PC-9 (cell line): ENCODE results near the gene SCARF2. TPM values are rescaled to one million over a fixed set of nuclear protein-coding genes. Genes with fewer than 3 reads are reported as not detected.
"Not testable (repeated sequence)": the region's sequence is repeated elsewhere in the genome, so short reads cannot be mapped to it uniquely, and the experiment has no call there.

Experiments used
- BruUV-seq: library from RNA; stranded (reverse); fragments of 400-500 nt; replicated peaks from 2 replicates; lab custom pipeline; 2021; lab: Mats Ljungman, UMichigan
- CTCF ChIA-PET: fragments of 300-600 bp; sonication (Branson Sonifier 250); formaldehyde crosslinking; loops from one replicate; lab custom pipeline; 2022; ENCODE audit warnings: antibody characterized with exemption; lab: Charles Lee
- POLR2A ChIA-PET: fragments of 300-600 bp; sonication (Branson Sonifier 250); formaldehyde crosslinking; loops from one replicate; lab custom pipeline; 2022; ENCODE audit warnings: antibody characterized with exemption; ENCODE audit not compliant: unreplicated experiment; lab: Charles Lee
- DNase-seq, 2 experiments: peaks; one replicate each; pipeline versions ENCODE4 v3.0.0 to v3.0.0-alpha.2; 2015 to 2022; ENCODE audit warnings: mixed read lengths in 1 of 2
- H2AFZ ChIP-seq: fragments of 200-600 bp; sonication (generic); 2 replicates; pipeline ENCODE4 v1.8.1; 2017; ENCODE audit warnings: antibody characterized with exemption
- H3F3A ChIP-seq: fragments of 200-600 bp; sonication (generic); 2 replicates; pipeline ENCODE4 v1.8.1; 2017; ENCODE audit warnings: antibody characterized with exemption, mild to moderate bottlenecking, low read depth; ENCODE audit not compliant: insufficient read depth
- H3K27ac ChIP-seq: fragments of 200-600 bp; sonication (generic); 2 replicates; pipeline ENCODE4 v1.6.1; 2016; ENCODE audit warnings: mixed run types
- H3K27me3 ChIP-seq: fragments of 200-600 bp; sonication (generic); 2 replicates; pipeline ENCODE4 v1.6.1; 2016; ENCODE audit warnings: low read depth, mixed run types; ENCODE audit not compliant: insufficient read depth
- H3K36me3 ChIP-seq: fragments of 200-600 bp; sonication (generic); 2 replicates; pipeline ENCODE4 v1.6.1; 2016; ENCODE audit warnings: low read depth, mixed run types
- H3K4me1 ChIP-seq: fragments of 200-600 bp; sonication (generic); replicated peaks from 2 replicates; pipeline ENCODE4 v1.6.1; 2016; ENCODE audit warnings: mixed run types; ENCODE audit not compliant: insufficient read depth
- H3K4me2 ChIP-seq: fragments of 200-600 bp; sonication (generic); 2 replicates; pipeline ENCODE4 v1.6.1; 2017; ENCODE audit warnings: mixed run types
- H3K4me3 ChIP-seq: fragments of 200-600 bp; sonication (generic); 2 replicates; pipeline ENCODE4 v1.6.1; 2016; ENCODE audit warnings: mixed run types
- H3K79me2 ChIP-seq: fragments of 200-600 bp; sonication (generic); 2 replicates; pipeline ENCODE4 v1.6.1; 2017; ENCODE audit warnings: low read depth, mixed run types
- H3K9me2 ChIP-seq: fragments of 200-600 bp; sonication (generic); 2 replicates; pipeline ENCODE4 v1.8.1; 2017; ENCODE audit warnings: mild to moderate bottlenecking; ENCODE audit not compliant: insufficient read depth
- H3K9me3 ChIP-seq: fragments of 200-600 bp; sonication (generic); 2 replicates; pipeline ENCODE4 v1.8.1; 2016; ENCODE audit warnings: low read depth; ENCODE audit not compliant: insufficient read depth
- H4K20me1 ChIP-seq: fragments of 200-600 bp; sonication (generic); 2 replicates; pipeline ENCODE4 v1.8.1; 2017; ENCODE audit not compliant: insufficient read depth
- EZH2 ChIP-seq: fragments of 200-600 bp; sonication (generic); IDR thresholded peaks from 2 replicates; pipeline ENCODE4 v1.8.0; 2017; ENCODE audit warnings: antibody characterized with exemption, low read depth
- intact Hi-C: fragments of 100-400 bp; cut with micrococcal nuclease; formaldehyde crosslinking; loops from one replicate; pipeline ENCODE4 v1.10.0; 2022; ENCODE audit not compliant: unreplicated experiment
- total RNA-seq: library from RNA; stranded (reverse); gene quantifications from 2 replicates; pipeline ENCODE4 v1.2.3, GENCODE V29; 2021
- TF ChIP-seq, protein P1 (sequence below): fragments of 200-600 bp; sonication (generic); conservative IDR thresholded peaks from 2 replicates; pipeline ENCODE4 v1.6.1; 2017; ENCODE audit warnings: mixed run types, antibody characterized with exemption, mild to moderate bottlenecking, moderate library complexity

Gene SCARF2
- total RNA-seq, 1 experiment from 2014 or later, result 0.52 TPM

DNA sequence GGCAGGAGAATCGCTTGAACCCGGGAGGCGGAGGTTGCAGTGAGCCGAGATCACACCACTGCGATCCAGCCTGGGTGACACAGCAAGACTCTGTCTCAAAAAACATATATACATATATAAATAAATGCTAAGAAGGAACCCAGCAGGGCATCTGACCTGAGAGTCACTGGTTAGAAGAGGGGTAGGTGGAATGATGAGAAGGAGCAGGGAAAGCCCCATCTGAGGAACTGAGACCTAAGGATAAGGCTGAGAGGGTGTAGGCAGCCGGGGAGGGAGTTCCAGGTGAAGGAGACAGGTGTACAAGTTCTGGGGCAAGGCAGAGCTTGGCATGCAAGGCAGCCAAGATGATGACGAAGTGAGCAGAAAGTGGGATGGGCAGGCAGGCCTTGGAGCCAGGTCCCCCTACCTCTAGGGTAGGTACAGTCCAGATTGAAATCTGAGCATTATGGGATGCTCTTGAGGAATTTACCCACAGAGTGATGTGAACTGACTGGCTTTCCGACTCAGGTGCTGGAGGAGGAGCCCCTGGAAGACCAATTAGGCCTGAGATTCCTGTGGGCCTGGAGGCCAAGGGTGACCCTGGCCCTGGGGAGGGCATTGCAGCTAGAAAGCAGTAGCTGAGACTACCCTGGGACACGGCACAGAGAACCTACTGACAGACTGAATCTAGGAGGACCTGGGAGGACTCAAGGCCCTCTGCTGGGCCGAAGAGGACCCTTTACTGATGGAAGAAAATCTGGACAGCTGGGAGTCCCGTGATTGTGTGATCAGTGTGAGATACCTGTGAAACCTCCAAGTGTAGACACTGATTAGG is 35.2 kb upstream of the SCARF2 start:
- Histone ChIP-seq H3K4me1 (no peaks in the 10 kb centered on the region), H3K27me3 (no peaks in the 10 kb centered on the region), H3K36me3 (no peaks in the 10 kb centered on the region), H3K27ac (no peak overlapping the region), H3K4me3 (no peak overlapping the region), H3K79me2 (no peaks in the 10 kb centered on the region), H3K9me2 (no peaks in the 10 kb centered on the region), H3K4me2 (no peak overlapping the region), H4K20me1 (no peaks in the 10 kb centered on the region), H3F3A (no peaks in the 10 kb centered on the region), H3K9me3 (no peaks in the 10 kb centered on the region), H2AFZ (no peak overlapping the region)
- CTCF ChIA-PET, result no interaction called here
- no TSS peak for BruUV-seq
- DNase-seq, result no peak
- POLR2A ChIA-PET, result no interaction called here
- intact Hi-C loops, result no loop called here
- TF ChIP-seq EZH2, result no peak
- TF ChIP-seq, protein P1, sequence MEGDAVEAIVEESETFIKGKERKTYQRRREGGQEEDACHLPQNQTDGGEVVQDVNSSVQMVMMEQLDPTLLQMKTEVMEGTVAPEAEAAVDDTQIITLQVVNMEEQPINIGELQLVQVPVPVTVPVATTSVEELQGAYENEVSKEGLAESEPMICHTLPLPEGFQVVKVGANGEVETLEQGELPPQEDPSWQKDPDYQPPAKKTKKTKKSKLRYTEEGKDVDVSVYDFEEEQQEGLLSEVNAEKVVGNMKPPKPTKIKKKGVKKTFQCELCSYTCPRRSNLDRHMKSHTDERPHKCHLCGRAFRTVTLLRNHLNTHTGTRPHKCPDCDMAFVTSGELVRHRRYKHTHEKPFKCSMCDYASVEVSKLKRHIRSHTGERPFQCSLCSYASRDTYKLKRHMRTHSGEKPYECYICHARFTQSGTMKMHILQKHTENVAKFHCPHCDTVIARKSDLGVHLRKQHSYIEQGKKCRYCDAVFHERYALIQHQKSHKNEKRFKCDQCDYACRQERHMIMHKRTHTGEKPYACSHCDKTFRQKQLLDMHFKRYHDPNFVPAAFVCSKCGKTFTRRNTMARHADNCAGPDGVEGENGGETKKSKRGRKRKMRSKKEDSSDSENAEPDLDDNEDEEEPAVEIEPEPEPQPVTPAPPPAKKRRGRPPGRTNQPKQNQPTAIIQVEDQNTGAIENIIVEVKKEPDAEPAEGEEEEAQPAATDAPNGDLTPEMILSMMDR, result no peak

DNA sequence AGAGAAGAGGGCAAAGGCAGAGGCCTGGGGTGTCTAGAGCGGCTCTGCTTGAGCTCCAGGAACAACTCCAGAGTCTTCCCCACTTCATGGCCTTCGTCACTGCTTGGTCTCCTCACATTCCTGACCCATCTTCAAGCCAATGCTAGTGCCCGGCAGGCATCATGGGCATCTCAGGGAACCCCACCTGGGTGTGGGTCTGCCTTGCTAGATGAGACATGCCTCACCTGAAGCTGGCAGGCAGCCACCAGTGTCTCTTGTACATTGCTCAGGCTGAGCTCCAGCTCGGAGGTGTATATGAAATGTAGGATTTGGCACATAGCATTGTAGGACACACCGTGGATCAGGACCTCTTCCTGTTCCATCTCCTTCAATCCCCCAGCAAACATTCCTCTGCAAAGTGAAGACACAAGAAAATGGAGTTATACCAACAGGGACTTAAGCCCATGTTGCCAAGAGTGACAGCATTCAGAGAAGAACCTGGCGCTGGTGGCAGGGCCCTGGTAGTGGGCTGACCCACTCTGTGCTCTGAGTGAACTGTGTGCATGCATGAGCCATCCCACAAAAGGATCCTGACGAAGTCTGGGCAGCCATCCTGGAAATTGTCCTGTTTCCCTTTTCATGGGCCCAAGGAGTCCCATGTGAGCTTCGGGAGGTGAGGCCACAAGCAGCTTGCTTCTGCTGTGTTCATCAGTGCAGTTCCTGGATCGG is 33.7 kb upstream of the SCARF2 start:
- Histone ChIP-seq H3K4me1 (no peaks in the 10 kb centered on the region), H3K4me3 (no peak overlapping the region), H3K4me2 (no peak overlapping the region), H4K20me1 (no peaks in the 10 kb centered on the region), H2AFZ (no peak overlapping the region), H3K9me3 (no peaks in the 10 kb centered on the region), H3K79me2 (no peaks in the 10 kb centered on the region), H3K9me2 (no peaks in the 10 kb centered on the region), H3K36me3 (no peaks in the 10 kb centered on the region), H3F3A (no peaks in the 10 kb centered on the region), H3K27ac (no peak overlapping the region), H3K27me3 (no peaks in the 10 kb centered on the region)
- no peak for TF ChIP-seq EZH2
- TF ChIP-seq, protein P1, result no peak
- CTCF ChIA-PET, result no interaction called here
- intact Hi-C loops, result no loop called here
- BruUV-seq, result no TSS peak
- POLR2A ChIA-PET, result no interaction called here
- DNase-seq, result no peak

DNA sequence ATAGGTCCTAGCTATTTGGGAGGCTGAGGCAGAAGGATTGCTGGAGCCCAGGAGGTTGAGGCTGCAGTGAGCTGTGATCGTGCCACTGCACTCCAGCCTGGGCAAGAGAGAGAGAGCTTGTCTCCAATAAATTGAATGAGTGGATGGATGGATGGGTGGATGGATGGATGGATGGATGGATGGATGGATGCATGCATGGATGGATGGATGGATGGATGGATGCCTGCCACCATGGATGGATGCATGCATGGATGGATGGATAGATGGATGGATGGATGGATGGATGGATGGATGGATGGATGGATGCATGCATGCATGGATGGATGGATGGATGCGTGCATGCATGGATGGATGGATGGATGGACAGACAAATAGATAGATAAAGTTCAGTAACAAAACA is 32.9 kb upstream of the SCARF2 start:
- POLR2A ChIA-PET, H3K4me3 ChIP-seq, H3K27me3 ChIP-seq, BruUV-seq, CTCF ChIA-PET, DNase-seq, H4K20me1 ChIP-seq, H3K9me2 ChIP-seq, H3F3A ChIP-seq, H3K36me3 ChIP-seq, H3K9me3 ChIP-seq, H2AFZ ChIP-seq, H3K4me1 ChIP-seq, H3K27ac ChIP-seq, intact Hi-C loops, H3K4me2 ChIP-seq, H3K79me2 ChIP-seq: not testable (repeated sequence)
